Epidermal melanocyte (primary cell): ENCODE results near the gene NEDD4L.

ENCODE experiments used
- DNase-seq: peaks from one replicate; pipeline ENCODE4 v3.0.0; 2011; ENCODE audit warnings: low spot score; ENCODE audit not compliant: insufficient read length

Gene NEDD4L

DNA sequence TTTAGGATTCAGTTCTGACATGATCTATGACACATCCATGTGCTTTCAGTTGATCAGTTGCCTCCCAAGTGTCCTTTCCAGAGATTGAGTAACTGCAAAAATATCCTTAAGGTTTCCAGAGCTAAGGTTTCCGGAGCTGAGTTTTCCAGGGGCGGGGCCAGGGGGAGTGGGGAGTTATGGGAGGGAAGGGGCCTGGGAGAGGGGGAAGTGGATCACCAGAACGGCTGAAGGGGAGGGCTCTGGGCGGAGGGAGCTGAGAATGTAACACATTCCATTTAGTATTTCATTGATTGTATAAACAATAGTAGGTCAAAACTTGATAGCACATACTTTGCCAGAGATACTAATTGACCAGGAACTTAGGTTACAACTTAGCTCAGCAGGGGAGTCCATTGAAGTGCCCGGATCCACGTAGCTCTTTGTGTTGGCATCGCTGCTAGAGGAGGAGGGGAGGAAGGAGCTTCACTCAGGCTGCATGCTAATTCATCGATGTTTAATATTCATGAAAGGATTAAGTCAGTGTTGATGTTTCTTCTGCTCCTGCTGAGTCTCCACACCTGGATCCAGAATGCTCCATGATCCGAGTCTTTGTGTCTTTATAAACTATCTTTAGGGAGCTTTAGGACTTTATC, 295.1 kb downstream of the NEDD4L start:
- no peak for DNase-seq

DNA sequence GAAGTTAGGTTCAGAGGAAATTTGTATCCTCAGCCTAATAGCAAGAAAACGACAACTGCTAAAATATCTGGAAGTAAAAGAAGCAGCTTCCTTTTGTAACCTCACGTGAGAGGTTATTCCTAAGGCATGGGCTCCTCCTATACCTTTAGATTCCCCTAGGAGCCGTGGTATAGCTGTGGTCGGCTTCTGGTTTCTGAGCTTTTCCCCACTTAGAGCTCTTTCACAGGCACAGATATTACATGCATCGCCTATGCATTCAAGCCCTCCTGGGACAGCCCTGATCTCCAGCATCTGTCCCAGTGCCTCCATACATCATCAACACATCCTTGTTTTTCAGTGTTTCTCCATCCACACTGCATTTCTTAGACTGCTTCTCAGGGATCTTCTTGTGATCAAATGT, 295.9 kb downstream of the NEDD4L start:
- no peak for DNase-seq

DNA sequence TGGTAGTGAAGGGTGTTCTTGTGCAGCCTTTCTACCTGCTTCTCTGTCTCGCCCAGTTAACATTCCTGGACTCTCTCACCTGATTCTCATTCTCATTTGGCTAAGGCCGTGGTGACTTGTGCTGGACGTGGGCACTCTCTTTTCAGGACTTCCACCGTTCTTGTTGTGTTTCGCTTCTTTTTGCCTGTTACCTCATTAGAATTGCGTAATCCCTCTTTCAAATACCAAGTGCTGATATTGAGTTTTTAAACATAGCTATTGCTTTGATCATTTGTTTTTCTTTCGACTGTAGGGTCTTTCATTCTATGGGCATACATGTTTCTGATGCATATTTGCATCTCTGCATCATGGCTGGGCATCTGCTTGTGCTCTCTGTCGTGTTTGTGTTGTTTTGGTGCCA, 297.9 kb downstream of the NEDD4L start:
- DNase-seq, result no peak

DNA sequence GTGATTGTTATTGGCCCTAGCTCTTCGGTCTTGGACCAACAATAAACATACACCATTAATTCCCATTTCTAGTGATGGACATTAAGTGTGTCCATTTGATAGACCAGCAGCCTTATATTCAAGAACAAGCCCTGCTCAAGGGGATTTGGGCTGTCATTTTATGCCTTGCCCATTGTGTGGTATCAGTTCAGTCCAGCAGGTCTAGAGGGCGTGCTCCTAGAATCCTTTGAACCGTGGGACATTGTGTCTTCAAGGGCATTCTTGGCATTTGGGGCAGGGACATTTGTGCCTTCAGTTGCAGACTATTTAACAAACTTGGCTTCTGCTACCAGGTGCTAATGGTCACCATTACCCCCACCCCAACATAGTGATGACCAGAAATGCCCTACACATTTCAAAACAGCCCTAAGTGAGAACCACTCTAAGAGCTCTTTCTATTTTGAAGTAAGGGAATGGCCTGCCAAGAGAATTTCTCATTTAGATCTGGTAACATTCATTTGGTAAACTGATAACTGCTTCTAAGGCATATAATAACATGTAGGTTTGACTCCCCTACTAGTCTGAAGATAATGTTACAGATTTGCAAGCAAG, 300.1 kb downstream of the NEDD4L start:
- no peak for DNase-seq

DNA sequence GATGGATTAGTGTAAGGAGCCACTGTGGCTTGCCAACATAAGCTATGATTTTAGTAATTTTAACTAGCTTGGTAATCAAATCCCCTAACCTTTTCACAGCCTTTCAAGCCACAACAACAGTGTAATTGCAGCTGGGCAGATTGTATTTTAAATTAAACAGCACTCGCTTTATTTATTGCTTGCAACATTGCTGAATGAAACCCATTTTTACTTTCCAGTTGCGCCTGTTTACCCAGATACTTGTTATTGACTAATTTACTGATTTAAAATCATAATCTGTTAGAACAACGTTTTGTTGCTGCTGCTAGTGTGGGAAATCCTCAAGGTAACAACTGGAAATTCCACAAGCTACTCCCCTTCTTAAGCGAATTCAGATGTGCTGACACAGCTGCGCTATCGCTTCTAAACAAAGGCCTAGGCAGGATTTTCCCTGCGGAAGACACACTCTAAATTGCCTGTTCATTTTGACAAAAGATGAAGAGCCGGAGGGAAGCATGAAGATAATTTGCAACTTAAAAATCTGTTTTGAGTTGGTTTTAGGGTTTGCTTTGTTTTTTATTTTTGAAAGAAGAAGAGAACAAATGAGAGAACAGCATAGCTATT, 300.9 kb downstream of the NEDD4L start:
- no peak for DNase-seq

DNA sequence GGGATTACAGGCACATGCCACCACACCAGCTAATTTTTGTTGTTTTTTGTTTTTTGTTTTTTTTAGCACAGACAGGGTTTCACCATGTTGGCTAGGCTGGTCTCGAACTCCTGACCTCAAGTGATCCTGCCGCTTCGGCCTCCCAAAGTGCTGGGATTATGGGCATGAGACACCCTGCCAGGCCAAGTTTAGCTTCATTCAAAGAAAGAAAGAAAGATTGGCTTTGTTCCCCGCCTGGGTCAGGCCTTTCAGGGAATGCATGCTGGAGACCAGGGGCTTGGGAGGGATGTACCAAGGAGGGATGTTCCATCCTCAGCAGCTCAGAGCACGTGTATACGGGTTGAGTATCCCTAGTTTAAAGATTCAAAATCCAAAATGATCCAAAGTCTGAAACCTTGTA, 301.8 kb downstream of the NEDD4L start:
- DNase-seq, result no peak

DNA sequence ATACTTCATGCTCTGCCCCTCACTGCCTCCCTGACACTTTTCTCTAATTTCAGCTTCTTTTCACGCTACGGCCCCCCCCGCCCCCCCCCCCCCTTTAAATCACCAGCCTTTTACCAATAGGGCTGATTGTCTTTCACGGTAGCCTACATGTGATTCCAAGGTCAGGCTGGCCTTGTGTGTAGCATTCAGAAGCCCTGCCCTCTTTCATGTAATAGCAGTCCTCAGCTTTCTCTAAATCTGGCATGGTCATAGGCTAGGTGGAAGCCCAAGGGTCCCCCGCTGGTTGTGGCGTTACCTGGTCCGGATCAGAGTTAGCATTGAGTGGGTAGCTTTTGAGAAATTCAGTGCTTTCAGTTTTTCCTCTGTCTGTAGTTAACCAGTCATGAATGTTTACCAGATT, 303.1 kb downstream of the NEDD4L start:
- DNase-seq, result no peak

DNA sequence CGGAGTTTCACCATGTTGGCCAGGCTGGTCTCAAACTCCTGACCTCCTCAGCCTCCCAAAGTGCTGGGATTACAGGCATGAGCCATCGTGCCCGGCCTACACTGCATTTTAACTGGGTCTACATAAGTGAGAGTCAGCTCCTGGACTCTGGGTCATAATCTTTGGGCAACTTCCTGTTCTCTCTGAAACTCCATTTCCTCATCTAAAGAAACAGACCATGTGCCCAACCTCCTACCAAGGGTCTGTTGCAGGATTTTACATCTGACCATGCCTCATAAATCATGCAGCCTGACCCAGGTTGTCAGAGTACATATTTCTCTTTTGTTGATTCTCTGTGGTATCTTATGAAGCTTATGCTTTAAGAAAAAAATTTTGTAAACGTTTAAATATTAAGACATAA, 304.5 kb downstream of the NEDD4L start:
- DNase-seq, result no peak

DNA sequence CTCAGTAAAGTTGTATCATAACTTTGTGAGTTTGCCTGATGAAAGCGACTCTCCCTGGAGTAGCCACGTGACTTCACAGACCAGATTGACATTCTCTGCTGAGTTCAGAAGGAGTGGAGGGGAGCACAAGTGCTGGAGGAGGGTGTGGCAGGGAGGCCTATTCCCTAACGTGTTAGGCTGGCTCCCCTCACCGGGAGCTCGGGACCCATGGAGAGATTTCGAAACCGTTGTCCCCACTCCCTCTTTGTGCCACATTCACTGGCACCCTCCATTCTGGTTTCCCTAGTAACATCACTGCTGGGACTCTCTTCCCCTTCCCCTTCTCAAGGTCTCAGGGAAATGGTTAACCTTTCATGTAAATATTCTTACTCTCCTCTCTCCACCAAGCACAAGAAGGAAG, 304.9 kb downstream of the NEDD4L start:
- no peak for DNase-seq

DNA sequence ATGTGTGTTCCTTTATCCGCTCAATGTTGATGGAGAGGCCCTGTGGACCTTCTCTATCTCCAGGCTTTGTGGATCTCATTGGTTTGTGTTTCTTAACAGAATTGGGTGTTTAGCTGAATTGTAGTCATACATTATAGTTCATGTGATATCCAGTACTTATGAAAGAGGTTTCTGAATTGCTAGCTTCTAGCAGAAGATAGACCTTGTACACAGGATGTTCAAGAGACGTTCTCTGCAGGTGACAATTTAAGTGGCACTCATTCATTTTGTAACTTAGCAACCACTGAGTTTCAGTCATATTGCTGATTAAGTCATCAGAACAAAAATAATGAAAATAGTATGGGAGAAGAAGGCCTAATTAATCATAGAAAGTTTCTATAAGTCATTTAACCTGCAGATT, 305.6 kb downstream of the NEDD4L start:
- no peak for DNase-seq

DNA sequence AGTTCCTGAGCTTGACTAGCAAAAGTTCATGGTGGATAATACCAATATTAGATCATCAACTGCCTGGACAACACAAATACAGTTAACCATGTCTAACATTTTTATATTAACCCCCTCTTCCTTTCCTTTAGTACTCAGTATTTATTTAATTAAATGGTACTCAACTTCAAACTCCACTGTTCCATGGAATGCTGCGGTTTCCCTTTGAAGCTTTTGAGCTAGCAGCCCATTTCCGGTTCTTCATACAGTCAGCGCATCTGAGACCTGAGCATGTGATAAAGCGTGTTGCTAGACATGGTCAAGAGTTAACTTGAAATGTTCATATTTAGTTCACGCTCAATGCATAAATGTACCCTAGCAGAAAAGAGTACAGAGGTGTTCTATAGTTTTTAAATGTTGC, 306.5 kb downstream of the NEDD4L start:
- DNase-seq, result no peak

DNA sequence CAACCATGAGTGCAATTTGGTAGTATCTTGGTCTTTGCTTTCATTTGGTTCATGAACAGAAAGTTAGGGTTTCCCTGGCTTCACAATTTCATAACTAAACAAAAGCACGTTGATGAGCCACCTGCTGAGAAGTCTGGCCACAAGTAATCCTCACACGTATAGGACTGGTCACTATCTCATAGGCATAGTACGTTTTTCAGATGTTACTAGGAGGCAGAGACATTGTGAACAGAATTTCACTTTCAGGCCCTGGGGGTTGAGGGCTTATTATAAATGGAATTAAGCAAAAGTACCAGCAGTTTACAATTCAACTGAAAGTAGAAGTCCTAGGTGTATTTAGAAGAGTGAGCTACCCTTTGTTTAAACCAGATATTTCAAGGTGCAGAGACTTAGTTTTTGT, 307.8 kb downstream of the NEDD4L start:
- DNase-seq, result no peak

DNA sequence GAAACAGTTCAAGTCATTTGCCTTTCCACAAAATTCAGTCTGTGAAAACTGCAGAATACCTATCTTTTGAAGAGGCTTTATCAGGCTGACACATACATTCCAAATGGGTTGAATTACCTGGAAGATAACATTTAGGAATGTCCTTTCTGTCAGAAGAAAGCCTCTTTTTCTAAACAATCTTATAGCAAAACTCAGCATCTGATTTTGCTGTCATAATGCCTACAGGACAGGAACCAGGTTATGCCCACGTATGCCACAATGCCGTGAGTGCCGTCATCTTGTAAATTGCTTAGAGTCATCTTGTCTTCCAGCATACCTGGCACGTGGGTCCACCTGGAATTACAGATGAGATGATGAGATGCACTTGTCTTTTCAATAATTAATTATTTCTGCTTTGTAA, 309.6 kb downstream of the NEDD4L start:
- DNase-seq, result no peak

DNA sequence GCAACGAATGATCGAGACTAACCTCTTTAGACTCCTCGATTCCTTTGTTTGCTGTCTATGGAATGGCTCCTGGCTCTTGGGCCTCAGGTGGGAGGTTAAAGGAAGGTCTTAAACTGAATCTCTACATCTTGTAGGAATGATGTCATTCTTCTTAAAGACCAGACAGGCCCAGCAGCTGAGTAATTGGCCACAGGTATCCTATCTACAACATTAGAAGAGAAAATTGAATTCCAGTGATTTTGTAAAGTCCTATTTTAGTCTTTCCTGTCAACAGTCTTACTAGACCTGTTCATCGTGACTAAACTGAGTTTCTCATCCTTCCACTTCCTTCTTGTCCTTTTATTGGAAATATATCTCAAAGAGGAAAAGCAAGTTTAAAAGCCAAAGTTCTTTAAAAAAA, 310.0 kb downstream of the NEDD4L start:
- DNase-seq, result no peak

DNA sequence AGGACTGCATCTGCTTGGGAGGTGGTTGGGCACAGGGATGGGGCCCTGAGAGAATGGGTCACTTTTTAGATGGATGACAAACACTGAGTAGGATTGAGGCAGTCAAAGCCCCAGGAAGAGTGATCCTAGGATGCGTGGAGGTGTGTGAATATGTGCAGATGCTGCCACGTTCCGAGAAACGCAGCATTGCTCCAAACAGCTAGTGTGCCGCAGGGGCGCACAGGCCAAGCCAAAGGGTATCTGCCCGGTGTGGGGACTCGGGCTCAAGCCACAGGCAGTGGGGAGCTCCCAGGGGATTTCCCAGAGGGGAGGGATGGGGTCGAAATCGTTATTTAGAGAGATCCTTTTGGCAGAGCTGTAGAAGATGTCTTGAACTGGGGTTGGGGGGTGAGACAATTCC, 310.8 kb downstream of the NEDD4L start:
- no peak for DNase-seq

DNA sequence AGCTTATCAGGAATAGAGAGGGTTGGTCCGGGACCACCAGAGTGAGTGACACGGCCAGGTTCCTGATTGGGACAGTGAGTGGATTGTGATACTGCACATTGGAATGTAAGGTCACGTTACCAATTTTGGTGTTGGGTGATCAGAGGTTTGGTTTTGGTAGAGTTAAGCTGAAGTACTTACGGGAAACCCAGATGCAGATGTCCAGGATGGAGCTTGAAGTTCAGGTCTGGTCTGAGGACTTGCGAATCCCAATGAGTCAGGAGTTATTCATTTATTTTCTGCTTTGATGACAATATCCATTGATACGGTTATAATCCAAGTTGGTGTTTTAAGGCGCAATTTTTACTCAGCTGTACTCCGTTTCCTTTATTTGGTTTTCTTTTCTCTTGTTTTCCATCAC, 311.2 kb downstream of the NEDD4L start:
- no peak for DNase-seq

DNA sequence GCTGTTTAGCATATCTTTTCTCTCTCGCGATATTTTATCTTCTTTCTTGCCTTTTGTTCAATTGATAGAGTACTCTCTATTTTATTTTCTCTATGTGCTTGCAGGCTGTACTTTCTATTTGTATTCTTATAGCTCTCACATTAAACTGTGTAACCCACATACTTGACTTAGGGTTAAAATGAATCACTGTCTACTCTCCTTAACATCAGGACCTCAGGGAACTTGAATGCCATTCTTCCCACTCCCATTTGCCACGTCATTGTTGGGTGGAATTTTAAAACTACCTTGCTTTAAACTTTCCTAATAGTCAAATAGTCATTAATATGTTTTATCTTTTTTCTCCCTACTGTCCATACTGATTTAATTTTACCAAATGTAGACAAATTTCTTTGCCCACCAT, 315.2 kb downstream of the NEDD4L start:
- DNase-seq, result no peak

DNA sequence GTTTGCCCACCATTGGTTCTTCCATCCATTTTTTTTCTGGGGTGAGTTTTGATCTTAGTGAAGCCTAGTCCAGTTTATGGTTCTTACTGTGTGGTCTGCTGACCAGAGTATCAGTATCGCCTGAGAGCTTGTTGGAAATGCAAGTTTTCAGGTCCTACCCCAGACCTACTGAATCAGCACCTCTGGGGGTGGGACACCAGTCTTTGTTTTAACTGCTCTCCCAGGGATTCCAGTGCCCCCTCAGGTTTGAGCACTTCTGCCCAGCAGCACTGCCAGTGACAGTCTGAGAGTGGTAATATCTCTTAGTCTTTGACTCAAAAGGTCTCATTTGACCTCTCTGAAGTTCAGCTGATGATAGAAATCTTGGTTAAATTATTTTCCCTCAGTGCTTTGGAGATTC, 315.6 kb downstream of the NEDD4L start:
- DNase-seq, result no peak

DNA sequence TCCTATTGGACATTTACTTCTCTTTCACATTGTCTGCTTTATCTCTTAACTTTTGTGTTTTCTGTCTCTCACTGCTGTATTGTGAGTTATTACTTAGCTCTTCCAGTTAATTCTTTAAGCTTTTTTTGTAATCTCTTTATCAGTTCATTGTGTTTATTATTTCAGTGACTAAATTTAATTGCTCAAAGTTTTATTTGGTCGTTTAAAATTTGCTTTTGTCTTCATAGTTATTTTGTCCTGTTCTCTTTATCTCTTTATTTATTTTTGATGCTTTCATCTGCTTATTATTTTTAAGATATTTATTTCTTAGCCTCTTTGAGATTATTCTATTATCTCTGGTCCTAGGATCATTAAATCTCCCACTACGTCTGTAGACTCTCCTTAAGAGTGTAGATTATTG, 316.3 kb downstream of the NEDD4L start:
- no peak for DNase-seq

DNA sequence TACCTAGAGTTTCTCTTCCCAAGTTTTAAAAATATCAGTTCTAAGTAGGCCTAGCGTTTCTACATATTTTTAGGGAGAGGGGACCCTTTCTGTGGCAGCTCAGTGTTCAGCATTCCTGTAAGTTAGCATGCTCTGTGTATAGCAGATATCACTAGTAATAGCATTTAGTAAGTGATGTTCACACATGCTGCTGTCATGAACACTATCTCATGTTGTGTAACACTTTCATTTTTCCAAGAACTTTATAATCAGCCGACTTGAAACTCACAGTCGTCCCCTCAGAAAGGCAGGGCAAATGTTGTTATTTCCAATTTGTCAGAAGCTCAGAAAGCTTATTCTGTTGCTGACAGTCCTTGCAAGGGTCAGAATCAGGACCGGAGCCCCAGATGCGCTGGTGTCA, 317.2 kb downstream of the NEDD4L start:
- DNase-seq, result no peak

DNA sequence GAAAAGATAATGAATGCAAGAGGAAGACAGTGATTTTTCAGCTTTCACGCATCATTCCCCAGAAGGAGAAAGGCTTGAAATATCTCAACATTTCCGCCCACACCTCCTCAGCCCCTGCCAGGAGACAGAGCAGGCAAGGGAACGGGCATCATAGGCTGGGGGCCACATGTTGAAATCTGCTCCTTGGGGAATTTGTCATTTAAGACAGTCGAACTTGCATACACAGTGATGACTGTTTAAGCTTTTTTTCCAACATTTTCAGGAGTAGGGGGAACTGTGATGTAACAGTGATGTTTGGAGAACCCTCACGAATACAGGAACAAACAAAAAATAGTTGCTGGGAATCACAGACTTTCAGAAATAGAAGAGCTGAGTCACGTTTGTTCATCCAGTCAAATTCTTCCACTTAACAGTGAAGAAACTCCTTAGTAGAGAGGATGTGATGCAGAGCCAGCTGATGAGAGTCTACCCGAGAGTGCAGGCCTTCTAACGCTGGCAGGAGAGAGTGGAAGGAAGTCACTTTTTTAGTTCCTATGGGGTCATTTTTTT, 318.1 kb downstream of the NEDD4L start:
- DNase-seq, result peak; percentile 57

DNA sequence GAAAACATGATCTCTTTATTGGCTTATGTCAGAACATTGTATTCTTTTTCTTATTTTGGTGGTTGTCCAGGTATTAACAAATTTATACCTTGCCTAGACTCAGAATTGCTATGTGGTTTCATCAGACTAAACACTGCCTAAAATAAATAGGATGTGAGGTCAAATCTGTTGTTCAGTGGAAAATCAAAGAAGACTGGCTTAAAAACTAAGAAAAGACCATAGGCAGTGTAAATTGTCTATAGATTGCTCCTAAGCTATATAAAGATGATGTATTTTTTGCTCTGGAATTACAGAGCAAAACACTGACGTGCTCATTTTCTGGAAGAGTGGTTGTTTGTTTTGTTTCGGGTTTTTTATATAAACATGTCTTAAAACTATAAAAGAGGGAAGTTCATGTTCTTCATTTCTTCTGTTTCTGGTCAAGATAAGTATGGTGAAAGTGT, 318.8 kb downstream of the NEDD4L start:
- no peak for DNase-seq
